Retinal pigment epithelial cell (primary cell): ENCODE measurements around the gene BSG.
A peak's percentile ranks its signal among the peaks of the same experiment; 100 is the strongest.

Experiments
- DNase-seq: peaks from one replicate; pipeline ENCODE4 v3.0.0-alpha.2; 2010; ENCODE audit warnings: low read depth
- H3K4me3 ChIP-seq: 2 replicates; pipeline ENCODE4 v1.5.1; 2011; ENCODE audit warnings: mild to moderate bottlenecking, low read length, control low read depth, moderate library complexity
- CTCF ChIP-seq: conservative IDR thresholded peaks from 2 replicates; pipeline ENCODE4 v1.5.1; 2011; ENCODE audit warnings: low read depth, low read length, control low read depth, inconsistent platforms

BSG gene

GRCh38 chr19:575527-576506 is 3.4 kb downstream of the BSG start:
- peak overlapping the region; percentile 95 for H3K4me3 ChIP-seq
- peak; percentile 54 for DNase-seq
- TF ChIP-seq CTCF = no peak

- no peak for TF ChIP-seq CTCF
- DNase-seq = no peak
- H3K4me3 ChIP-seq = no peak overlapping the region
Observed at GRCh38 chr19:576768-577438, 4.5 kb downstream of the BSG start.

- no peak for DNase-seq
- peak; percentile 17 for TF ChIP-seq CTCF
- no peak overlapping the region for H3K4me3 ChIP-seq
Observed at GRCh38 chr19:577439-578392, 5.3 kb downstream of the BSG start.

GRCh38 chr19:579111-579841 is 6.9 kb downstream of the BSG start:
- no peak overlapping the region for H3K4me3 ChIP-seq
- no peak for DNase-seq
- no peak for TF ChIP-seq CTCF

- TF ChIP-seq CTCF = no peak
- no peak for DNase-seq
- H3K4me3 ChIP-seq = no peak overlapping the region
Observed at GRCh38 chr19:579842-580155, 7.4 kb downstream of the BSG start.

- H3K4me3 ChIP-seq = no peak overlapping the region
- TF ChIP-seq CTCF = no peak
- no peak for DNase-seq
Observed at GRCh38 chr19:580274-580835, 8.0 kb downstream of the BSG start.
